Lower lobe of right lung (tissue), 2 donors: ENCODE measurements around the gene GYPC. TPM values are rescaled to one million over a fixed set of nuclear protein-coding genes. Genes with fewer than 3 reads are reported as not detected.

Experiments used
- ATAC-seq, 2 donors: fragments of 200-7000 bp; cut with Tn5 transposase; one replicate each; pipeline ENCODE4 v1.9.1; 2020 to 2022; ENCODE audit warnings: mild to moderate bottlenecking in 2 of 2, moderate library complexity in 2 of 2
- DNase-seq: peaks from one replicate; pipeline ENCODE4 v3.0.0-alpha.2; 2020
- H3K27ac ChIP-seq: fragments of 200-600 bp; one replicate; pipeline ENCODE4 v1.8.0; 2022
- H3K27me3 ChIP-seq: fragments of 200-600 bp; one replicate; pipeline ENCODE4 v1.8.0; 2022; ENCODE audit warnings: low read depth
- H3K36me3 ChIP-seq: fragments of 200-600 bp; one replicate; pipeline ENCODE4 v1.8.0; 2022; ENCODE audit warnings: mild to moderate bottlenecking
- H3K4me1 ChIP-seq: fragments of 200-600 bp; one replicate; pipeline ENCODE4 v1.8.0; 2022
- H3K4me3 ChIP-seq: fragments of 200-600 bp; one replicate; pipeline ENCODE4 v1.8.0; 2022; ENCODE audit warnings: mild to moderate bottlenecking
- H3K9me3 ChIP-seq: fragments of 200-600 bp; one replicate; pipeline ENCODE4 v1.8.0; 2022
- intact Hi-C: fragments of 100-400 bp; cut with DNase I; formaldehyde crosslinking; loops from one replicate; pipeline ENCODE4 v1.11.0; 2022
- total RNA-seq: library from RNA; stranded (reverse); fragmentation: NEBNext Ultra II Directional; extraction: Animal tissue kit (Norgen Biotek cat#: 25700); gene quantifications from one replicate; pipeline ENCODE4 v1.2.1, GENCODE V29; 2021
- TF ChIP-seq, protein P1 (sequence below): fragments of 200-600 bp; IDR thresholded peaks from one replicate; pipeline ENCODE4 v1.8.0; 2022; ENCODE audit warnings: antibody characterized with exemption, mild to moderate bottlenecking
- donor health status: DM: no; HTN: yes; CAD: no; lungs with severe emphysema.

The GYPC gene
- total RNA-seq, 1 donor from 2014 or later: 92.6 TPM

DNA sequence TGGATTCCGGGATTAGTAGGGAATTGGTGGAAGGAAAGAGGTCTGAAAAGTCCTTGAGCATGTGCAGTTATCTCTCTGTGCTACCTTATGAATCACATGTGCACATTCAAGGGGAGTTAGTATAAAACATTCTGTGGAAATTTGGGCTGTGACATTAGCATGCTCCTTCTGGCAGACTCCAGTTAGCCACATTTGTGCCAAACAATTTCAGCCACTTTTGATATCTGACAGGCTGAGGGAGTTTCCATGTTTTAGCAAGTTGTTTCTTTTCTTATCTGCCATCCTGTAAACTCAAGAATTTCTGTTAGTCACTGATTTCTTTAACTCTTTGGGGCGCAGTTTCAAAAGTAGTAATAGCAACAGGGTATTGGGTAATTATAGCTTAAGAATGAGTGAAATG, 28.3 kb upstream of the GYPC start:
- no peak overlapping the region for H3K4me3 ChIP-seq
- no peak for DNase-seq
- H3K27me3 ChIP-seq: no peaks in the 10 kb centered on the region
- peak in 1 of 2 donors; percentile 37 for ATAC-seq
- no peaks in the 10 kb centered on the region for H3K9me3 ChIP-seq
- no peaks in the 10 kb centered on the region for H3K4me1 ChIP-seq
- H3K36me3 ChIP-seq: no peaks in the 10 kb centered on the region
- TF ChIP-seq, protein P1, sequence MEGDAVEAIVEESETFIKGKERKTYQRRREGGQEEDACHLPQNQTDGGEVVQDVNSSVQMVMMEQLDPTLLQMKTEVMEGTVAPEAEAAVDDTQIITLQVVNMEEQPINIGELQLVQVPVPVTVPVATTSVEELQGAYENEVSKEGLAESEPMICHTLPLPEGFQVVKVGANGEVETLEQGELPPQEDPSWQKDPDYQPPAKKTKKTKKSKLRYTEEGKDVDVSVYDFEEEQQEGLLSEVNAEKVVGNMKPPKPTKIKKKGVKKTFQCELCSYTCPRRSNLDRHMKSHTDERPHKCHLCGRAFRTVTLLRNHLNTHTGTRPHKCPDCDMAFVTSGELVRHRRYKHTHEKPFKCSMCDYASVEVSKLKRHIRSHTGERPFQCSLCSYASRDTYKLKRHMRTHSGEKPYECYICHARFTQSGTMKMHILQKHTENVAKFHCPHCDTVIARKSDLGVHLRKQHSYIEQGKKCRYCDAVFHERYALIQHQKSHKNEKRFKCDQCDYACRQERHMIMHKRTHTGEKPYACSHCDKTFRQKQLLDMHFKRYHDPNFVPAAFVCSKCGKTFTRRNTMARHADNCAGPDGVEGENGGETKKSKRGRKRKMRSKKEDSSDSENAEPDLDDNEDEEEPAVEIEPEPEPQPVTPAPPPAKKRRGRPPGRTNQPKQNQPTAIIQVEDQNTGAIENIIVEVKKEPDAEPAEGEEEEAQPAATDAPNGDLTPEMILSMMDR: no peak
- H3K27ac ChIP-seq: no peak overlapping the region
- intact Hi-C loops: no loop called here

DNA sequence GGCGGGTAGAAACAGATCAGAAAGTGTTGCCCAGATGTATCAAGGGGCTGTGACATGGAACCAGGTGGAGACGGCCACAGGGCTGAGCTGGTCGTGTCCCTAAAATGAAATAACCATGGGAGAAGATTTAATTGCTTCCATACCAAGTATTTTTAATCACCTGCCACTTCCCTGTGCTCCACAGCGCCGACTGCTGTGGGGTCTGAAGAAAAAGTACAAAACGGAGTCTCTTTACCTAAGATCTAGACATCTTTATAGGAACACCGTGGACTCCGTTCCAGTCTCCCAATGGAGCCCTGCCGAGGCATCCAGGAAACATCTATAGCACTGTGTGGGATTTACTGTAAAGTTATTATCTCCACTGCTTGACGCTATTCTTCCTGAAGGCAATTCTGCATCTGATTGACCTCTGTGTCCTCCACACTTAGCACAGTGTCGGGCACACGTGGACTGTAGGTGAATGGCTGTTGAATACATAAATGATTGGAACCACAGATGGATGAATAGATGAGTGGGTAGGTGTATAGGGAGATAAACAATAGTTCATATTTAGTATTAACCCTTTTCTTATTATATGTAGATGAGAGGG, 21.6 kb upstream of the GYPC start:
- Histone ChIP-seq H3K4me3 (no peak overlapping the region), H3K4me1 (no peaks in the 10 kb centered on the region), H3K36me3 (no peaks in the 10 kb centered on the region), H3K9me3 (no peaks in the 10 kb centered on the region), H3K27ac (no peak overlapping the region), H3K27me3 (no peaks in the 10 kb centered on the region)
- DNase-seq (no peak), ATAC-seq (peak in 1 of 2 donors; percentile 33)
- intact Hi-C loops: no loop called here
- TF ChIP-seq, protein P1: peak; percentile 49

DNA sequence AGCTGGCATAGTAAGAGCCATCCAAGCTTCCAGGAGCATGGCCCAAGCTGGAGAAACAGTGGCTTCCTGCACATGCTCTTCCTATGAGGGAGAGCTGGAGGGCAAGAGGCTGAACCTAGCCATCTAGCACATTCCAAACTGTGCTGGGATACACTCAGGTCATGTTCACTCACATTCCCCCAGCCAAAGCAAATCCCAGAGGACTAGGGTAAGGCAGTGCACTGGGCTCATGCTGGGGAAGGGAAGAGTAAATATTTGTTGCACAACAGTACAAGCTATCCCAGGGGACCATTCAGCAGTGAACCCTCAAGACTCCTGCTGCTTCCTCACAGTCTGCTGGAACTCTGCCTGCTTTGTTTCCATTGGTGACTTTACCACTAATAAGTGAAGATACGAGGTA, 20.7 kb upstream of the GYPC start:
- H3K4me1 ChIP-seq: no peaks in the 10 kb centered on the region
- H3K4me3 ChIP-seq: no peak overlapping the region
- no peaks in the 10 kb centered on the region for H3K9me3 ChIP-seq
- no peaks in the 10 kb centered on the region for H3K27me3 ChIP-seq
- DNase-seq: no peak
- no peaks in the 10 kb centered on the region for H3K36me3 ChIP-seq
- TF ChIP-seq, protein P1: no peak
- peak; percentile 11 to 64 for ATAC-seq
- intact Hi-C loops: no loop called here
- H3K27ac ChIP-seq: no peak overlapping the region

DNA sequence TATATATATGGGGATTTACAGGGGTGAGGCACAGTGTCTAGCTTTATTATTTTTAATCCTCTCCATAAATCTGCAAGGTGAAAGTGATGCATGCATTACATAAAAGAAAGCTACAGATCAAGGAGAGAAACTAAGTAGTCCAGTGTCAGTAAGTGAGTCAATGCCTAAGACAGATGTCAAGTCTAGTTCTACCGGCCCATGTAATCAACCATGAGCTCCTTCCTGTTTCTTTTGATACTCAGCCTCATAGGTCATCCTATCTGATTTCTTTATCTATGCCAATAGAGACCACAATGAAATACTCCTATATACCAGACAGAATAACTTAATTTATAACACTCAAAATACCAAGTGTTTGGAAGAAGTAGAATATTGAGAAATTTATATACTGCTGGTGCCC, 20.2 kb upstream of the GYPC start:
- Histone ChIP-seq H3K4me1 (no peaks in the 10 kb centered on the region), H3K9me3 (no peaks in the 10 kb centered on the region), H3K4me3 (no peak overlapping the region), H3K27ac (no peak overlapping the region), H3K27me3 (no peaks in the 10 kb centered on the region), H3K36me3 (no peaks in the 10 kb centered on the region)
- intact Hi-C loops: no loop called here
- no peak for ATAC-seq
- no peak for DNase-seq
- TF ChIP-seq, protein P1: no peak

DNA sequence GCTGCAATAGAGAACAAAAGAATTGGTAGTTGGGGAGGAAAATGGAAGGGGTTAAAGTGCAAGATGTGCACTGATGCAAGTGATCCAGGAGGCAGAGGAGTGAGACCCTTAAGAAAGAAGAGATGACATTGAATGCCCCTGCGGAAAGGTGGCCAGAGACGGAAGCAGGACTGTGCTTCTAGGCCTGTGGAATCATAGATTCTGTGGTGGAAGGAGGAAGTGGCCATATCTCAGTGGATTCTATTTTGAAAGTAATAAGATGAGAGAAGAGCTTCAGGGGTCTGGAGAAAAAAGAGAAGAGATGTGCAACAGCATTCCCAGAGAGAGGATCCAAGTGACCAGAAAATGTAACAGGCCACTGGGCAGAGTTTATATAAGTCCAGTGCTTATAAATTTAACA, 18.6 kb upstream of the GYPC start:
- Histone ChIP-seq H3K4me1 (no peaks in the 10 kb centered on the region), H3K27ac (no peak overlapping the region), H3K9me3 (no peaks in the 10 kb centered on the region), H3K4me3 (no peak overlapping the region), H3K36me3 (no peaks in the 10 kb centered on the region), H3K27me3 (no peaks in the 10 kb centered on the region)
- no peak for DNase-seq
- TF ChIP-seq, protein P1: no peak
- no peak for ATAC-seq
- intact Hi-C loops: no loop called here
